ENCODE results near the gene EXOG.

EXOG gene

GRCh38 chr3:38560996-38561717 lies 65.0 kb downstream of the EXOG start:
- DNase-seq (ENCODE audit: low read depth), result no peak
- no peak for TF ChIP-seq CTCF (IDR thresholded peaks at IDR 0.05; ENCODE audit: insufficient read depth, low read depth, low read length, missing control alignments)
- H3K4me3 ChIP-seq (ENCODE audit: low read length), result no peak overlapping the region

DNA sequence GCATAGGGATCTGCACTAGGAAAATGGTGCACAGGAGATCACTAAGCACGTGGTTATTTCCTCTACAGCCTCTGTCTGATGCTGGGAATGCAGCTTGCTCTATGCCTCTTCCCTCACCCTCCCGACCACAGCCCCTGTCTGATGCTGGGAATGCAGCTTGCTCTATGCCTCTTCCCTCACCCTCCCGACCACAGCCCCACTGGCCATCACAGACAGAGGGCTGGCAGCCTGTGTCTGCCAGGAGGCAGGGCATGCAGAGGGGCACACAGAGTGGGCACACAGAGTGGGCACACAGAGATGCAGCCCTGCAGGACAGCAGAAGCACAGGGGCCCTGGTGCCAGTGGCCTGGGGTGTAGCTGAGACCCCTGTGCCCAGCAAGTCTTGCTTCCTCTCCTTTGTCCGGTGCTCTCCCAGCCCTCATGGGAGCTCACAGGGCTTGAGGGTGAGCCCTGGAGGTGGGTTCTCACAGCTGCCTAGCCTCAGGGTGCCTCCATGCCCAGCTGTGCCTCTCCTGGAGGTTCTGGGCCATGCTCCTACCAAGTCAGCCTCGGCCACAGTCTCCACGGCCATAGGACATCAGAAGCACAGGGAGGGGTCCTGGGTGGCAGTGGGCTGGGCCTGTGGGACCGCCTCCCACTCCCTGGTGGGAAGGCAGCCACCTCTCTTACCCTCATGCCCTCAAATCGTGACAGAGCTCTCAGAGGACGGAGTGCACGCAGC lies 65.8 kb downstream of the EXOG start:
- no peak for DNase-seq (ENCODE audit: low read depth)
- H3K4me3 ChIP-seq (ENCODE audit: low read length), result no peak overlapping the region
- no peak for TF ChIP-seq CTCF (IDR thresholded peaks at IDR 0.05; ENCODE audit: insufficient read depth, low read depth, low read length, missing control alignments)

DNA sequence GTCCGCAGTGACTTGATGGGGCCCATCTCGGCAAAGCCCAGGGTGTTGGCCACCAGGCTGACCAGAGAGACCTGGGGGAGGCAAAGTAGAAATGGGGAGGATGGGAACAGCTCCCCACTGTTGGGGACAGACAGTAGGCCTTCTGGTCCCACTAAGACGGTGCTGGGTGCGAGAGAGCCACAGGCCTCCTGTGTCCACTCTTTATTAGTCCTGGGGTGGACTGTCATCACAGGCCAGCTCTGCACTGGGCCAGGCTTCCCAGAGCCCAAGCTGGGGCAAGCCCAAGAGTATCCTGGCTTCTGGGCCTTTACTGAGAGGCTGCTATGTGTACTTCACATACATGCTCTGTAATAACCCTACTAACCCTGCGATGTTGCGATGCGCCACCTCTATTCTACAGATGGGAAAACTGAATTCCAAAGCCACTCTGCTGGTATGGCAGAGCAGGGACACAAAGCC lies 66.4 kb downstream of the EXOG start:
- TF ChIP-seq CTCF (IDR thresholded peaks at IDR 0.05; ENCODE audit: insufficient read depth, low read depth, low read length, missing control alignments), result no peak
- no peak for DNase-seq (ENCODE audit: low read depth)

DNA sequence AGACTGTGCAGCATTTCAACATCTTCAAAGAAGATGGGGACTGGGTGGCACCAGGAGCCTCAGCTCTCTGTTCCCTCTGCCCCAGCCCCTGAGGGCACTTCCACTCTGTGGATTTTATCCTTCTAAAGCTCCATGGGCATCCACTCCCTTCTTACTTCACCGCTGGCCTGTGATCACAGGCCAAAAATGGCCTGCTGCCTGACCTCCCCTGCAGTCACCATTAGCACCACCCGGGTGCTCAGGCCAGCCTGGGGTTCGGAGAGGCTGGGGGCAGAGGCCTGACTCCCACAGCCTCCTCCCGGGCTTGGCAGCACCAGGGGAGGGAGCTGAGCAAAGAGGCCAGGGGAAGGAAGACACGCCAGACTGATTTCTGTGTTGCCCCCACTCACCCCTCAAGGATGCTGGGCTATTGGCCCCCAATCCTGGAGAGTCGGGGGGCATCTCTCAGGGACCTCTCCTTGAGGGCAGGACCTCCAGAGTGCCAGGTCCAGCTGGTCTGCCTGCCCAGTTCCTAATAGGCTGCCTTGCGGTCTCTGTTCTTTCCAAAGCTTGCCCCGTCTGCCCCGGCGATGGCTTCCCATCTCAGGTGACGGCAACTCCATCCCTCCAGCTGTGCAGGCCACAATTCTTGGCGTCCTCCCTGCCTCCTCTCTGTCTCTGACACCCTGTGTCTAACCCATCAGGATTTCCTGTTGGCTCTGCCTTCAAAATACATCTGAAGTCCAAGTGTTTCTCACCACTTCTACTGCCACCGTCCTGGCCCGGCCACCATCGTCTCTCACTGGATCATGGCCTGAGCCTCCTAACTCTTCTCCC lies 67.1 kb downstream of the EXOG start:
- no peak overlapping the region for H3K4me3 ChIP-seq (ENCODE audit: low read length)
- no peak for TF ChIP-seq CTCF (IDR thresholded peaks at IDR 0.05; ENCODE audit: insufficient read depth, low read depth, low read length, missing control alignments)
- no peak for DNase-seq (ENCODE audit: low read depth)

More for the DNA sequence above, 66.4 kb downstream of the EXOG start:
- no peak overlapping the region for H3K4me3 ChIP-seq (ENCODE audit: low read length)

- TF ChIP-seq CTCF (IDR thresholded peaks at IDR 0.05; ENCODE audit: insufficient read depth, low read depth, low read length, missing control alignments), result no peak
- DNase-seq (ENCODE audit: low read depth), result no peak
- H3K4me3 ChIP-seq (ENCODE audit: low read length), result no peak overlapping the region
Measured at GRCh38 chr3:38563886-38564270, 67.7 kb downstream of the EXOG start.

DNA sequence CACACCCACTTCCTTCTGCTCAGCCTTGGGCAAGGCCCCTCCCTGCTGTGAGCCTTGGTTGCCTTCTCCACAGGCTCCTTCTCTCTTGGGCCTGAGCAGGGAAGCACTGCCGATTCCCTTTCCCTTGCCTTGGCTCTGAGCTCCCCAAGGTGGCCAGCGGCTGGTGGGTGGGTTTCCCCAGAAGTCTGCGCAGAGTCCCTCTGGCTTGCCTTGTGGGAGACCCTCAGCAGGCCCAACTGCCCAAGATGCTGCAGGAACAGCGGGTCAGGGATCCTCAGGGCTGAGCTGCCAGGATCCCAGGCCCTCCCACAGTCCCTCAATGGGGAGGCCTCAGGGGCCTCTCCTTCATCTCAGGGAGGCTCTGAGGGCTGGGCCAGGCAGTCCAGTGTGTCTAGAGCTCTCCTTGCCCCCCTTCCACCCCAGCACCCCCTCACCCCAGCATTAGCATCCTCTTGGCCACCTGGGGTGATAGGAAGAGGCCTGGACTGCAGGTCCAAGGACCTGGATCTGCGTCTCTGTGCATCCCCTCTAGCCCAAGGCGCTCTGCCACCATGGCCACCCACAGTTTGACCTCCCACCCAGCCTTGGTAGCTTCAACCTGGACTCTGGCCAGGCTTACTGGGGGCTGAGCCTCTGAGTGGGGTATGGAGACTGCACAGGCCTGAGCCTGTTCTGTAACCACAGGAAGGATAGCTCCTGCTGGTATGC lies 68.6 kb downstream of the EXOG start:
- no peak overlapping the region for H3K4me3 ChIP-seq (ENCODE audit: low read length)
- no peak for DNase-seq (ENCODE audit: low read depth)
- TF ChIP-seq CTCF (IDR thresholded peaks at IDR 0.05; ENCODE audit: insufficient read depth, low read depth, low read length, missing control alignments), result no peak

Data from epithelial cell of esophagus (primary cell).